Activated naive CD8-positive, alpha-beta T cell treated with anti-CD3 and anti-CD28 coated beads, Interleukin-2, amount 50 U/mL, for 24 hours (primary cell): ENCODE data around the gene VDR.
A peak's percentile ranks its signal among the peaks of the same experiment; 100 is the strongest.

ENCODE experiments used
- ATAC-seq: fragments of 150-1000 bp; cut with Tn5 transposase; one replicate; pipeline ENCODE4 v1.10.0; 2021
- DNase-seq: peaks from one replicate; pipeline ENCODE4 v3.0.0; 2021
- H3K27ac Mint-ChIP-seq: one replicate; pipeline ENCODE4 v1.8.0; 2021; ENCODE audit warnings: mild to moderate bottlenecking, mixed read lengths
- H3K27me3 Mint-ChIP-seq: one replicate; pipeline ENCODE4 v1.8.0; 2021; ENCODE audit warnings: mixed read lengths
- H3K36me3 Mint-ChIP-seq: one replicate; pipeline ENCODE4 v1.8.0; 2021; ENCODE audit warnings: low read depth, mixed read lengths
- H3K4me1 Mint-ChIP-seq: one replicate; pipeline ENCODE4 v1.8.0; 2021; ENCODE audit warnings: mixed read lengths
- H3K4me3 Mint-ChIP-seq: one replicate; pipeline ENCODE4 v1.8.0; 2021; ENCODE audit warnings: mild to moderate bottlenecking, moderate library complexity, mixed read lengths
- H3K9me3 Mint-ChIP-seq: one replicate; pipeline ENCODE4 v1.8.0; 2021; ENCODE audit warnings: mixed read lengths

VDR gene

GRCh38 chr12:47904713-47905709, at the start of gene VDR:
Gene VDR, minus strand, starts transcription at chr12:47904994. Its CDS starts 25,881 bp downstream, at chr12:47879113.
- Mint-ChIP-seq H3K36me3 (peaks cover 24% of the 10 kb centered on the region), H3K9me3 (no peaks in the 10 kb centered on the region), H3K27me3 (peaks cover 21% of the 10 kb centered on the region), H3K4me3 (peak within 1 kb of the TSS; percentile 99), H3K27ac (peak within 1 kb of the TSS; percentile 92), H3K4me1 (peaks cover 44% of the 10 kb centered on the region)
- DNase-seq (peak; percentile 75), ATAC-seq (peak; percentile 67)

- peaks cover 3% of the 10 kb centered on the region for H3K9me3 Mint-ChIP-seq
- ATAC-seq (no peak), DNase-seq (no peak)
- H3K27ac Mint-ChIP-seq = no peak overlapping the region
- H3K4me1 Mint-ChIP-seq = no peaks in the 10 kb centered on the region
- H3K27me3 Mint-ChIP-seq = no peaks in the 10 kb centered on the region
- H3K36me3 Mint-ChIP-seq = no peaks in the 10 kb centered on the region
- H3K4me3 Mint-ChIP-seq = no peak overlapping the region
Measured at GRCh38 chr12:47954058-47954457, 49.3 kb upstream of the VDR start.

GRCh38 chr12:47950856-47951468, 46.2 kb upstream of the VDR start:
- Mint-ChIP-seq H3K4me3 (no peak overlapping the region), H3K4me1 (peaks cover 2% of the 10 kb centered on the region), H3K27ac (no peak overlapping the region), H3K36me3 (no peaks in the 10 kb centered on the region), H3K9me3 (no peaks in the 10 kb centered on the region), H3K27me3 (peaks cover 7% of the 10 kb centered on the region)
- no peak for ATAC-seq
- no peak for DNase-seq

- Mint-ChIP-seq H3K27ac (no peak overlapping the region), H3K9me3 (no peaks in the 10 kb centered on the region), H3K36me3 (no peaks in the 10 kb centered on the region), H3K27me3 (peaks cover 12% of the 10 kb centered on the region), H3K4me1 (peaks cover 2% of the 10 kb centered on the region), H3K4me3 (no peak overlapping the region)
- peak; percentile 60 for ATAC-seq
- peak; percentile 68 for DNase-seq
Measured at GRCh38 chr12:47949441-47950341, 44.9 kb upstream of the VDR start.

GRCh38 chr12:47947341-47947740, 42.5 kb upstream of the VDR start:
- no peak for DNase-seq
- no peak overlapping the region for H3K4me3 Mint-ChIP-seq
- H3K36me3 Mint-ChIP-seq = no peaks in the 10 kb centered on the region
- H3K9me3 Mint-ChIP-seq = no peaks in the 10 kb centered on the region
- no peak overlapping the region for H3K27ac Mint-ChIP-seq
- H3K27me3 Mint-ChIP-seq = peaks cover 18% of the 10 kb centered on the region
- no peak for ATAC-seq
- peaks cover 2% of the 10 kb centered on the region for H3K4me1 Mint-ChIP-seq

GRCh38 chr12:47946413-47947323, 41.9 kb upstream of the VDR start:
- ATAC-seq = no peak
- H3K27me3 Mint-ChIP-seq = peaks cover 18% of the 10 kb centered on the region
- no peaks in the 10 kb centered on the region for H3K36me3 Mint-ChIP-seq
- peaks cover 2% of the 10 kb centered on the region for H3K4me1 Mint-ChIP-seq
- H3K9me3 Mint-ChIP-seq = no peaks in the 10 kb centered on the region
- no peak for DNase-seq
- no peak overlapping the region for H3K27ac Mint-ChIP-seq
- H3K4me3 Mint-ChIP-seq = no peak overlapping the region

- ATAC-seq (no peak), DNase-seq (no peak)
- H3K4me3 Mint-ChIP-seq = no peak overlapping the region
- H3K27ac Mint-ChIP-seq = no peak overlapping the region
- H3K9me3 Mint-ChIP-seq = no peaks in the 10 kb centered on the region
- peaks cover 9% of the 10 kb centered on the region for H3K4me1 Mint-ChIP-seq
- H3K36me3 Mint-ChIP-seq = no peaks in the 10 kb centered on the region
- peaks cover 29% of the 10 kb centered on the region for H3K27me3 Mint-ChIP-seq
Measured at GRCh38 chr12:47945341-47945728, 40.5 kb upstream of the VDR start.

- Mint-ChIP-seq H3K4me3 (no peak overlapping the region), H3K9me3 (no peaks in the 10 kb centered on the region), H3K27me3 (peaks cover 29% of the 10 kb centered on the region), H3K36me3 (no peaks in the 10 kb centered on the region), H3K27ac (no peak overlapping the region), H3K4me1 (peaks cover 9% of the 10 kb centered on the region)
- no peak for DNase-seq
- no peak for ATAC-seq
Measured at GRCh38 chr12:47944685-47945340, 40.0 kb upstream of the VDR start.

- Mint-ChIP-seq H3K27ac (no peak overlapping the region), H3K9me3 (no peaks in the 10 kb centered on the region), H3K36me3 (no peaks in the 10 kb centered on the region), H3K27me3 (peaks cover 29% of the 10 kb centered on the region), H3K4me3 (no peak overlapping the region), H3K4me1 (peaks cover 9% of the 10 kb centered on the region)
- DNase-seq = no peak
- ATAC-seq = no peak
Measured at GRCh38 chr12:47943623-47944340, 39.0 kb upstream of the VDR start.

- Mint-ChIP-seq H3K4me1 (peaks cover 9% of the 10 kb centered on the region), H3K27ac (no peak overlapping the region), H3K27me3 (peaks cover 29% of the 10 kb centered on the region), H3K4me3 (no peak overlapping the region), H3K36me3 (no peaks in the 10 kb centered on the region), H3K9me3 (no peaks in the 10 kb centered on the region)
- ATAC-seq = no peak
- DNase-seq = no peak
Measured at GRCh38 chr12:47942614-47943225, 37.9 kb upstream of the VDR start.

GRCh38 chr12:47941871-47942613, 37.2 kb upstream of the VDR start:
- H3K4me1 Mint-ChIP-seq = peaks cover 9% of the 10 kb centered on the region
- peaks cover 28% of the 10 kb centered on the region for H3K27me3 Mint-ChIP-seq
- H3K4me3 Mint-ChIP-seq = no peak overlapping the region
- no peaks in the 10 kb centered on the region for H3K9me3 Mint-ChIP-seq
- ATAC-seq (peak; percentile 49), DNase-seq (peak; percentile 68)
- no peak overlapping the region for H3K27ac Mint-ChIP-seq
- no peaks in the 10 kb centered on the region for H3K36me3 Mint-ChIP-seq

- Mint-ChIP-seq H3K27me3 (peaks cover 22% of the 10 kb centered on the region), H3K27ac (no peak overlapping the region), H3K4me3 (no peak overlapping the region), H3K36me3 (no peaks in the 10 kb centered on the region), H3K9me3 (no peaks in the 10 kb centered on the region), H3K4me1 (peaks cover 7% of the 10 kb centered on the region)
- DNase-seq (no peak), ATAC-seq (no peak)
Measured at GRCh38 chr12:47941475-47941780, 36.6 kb upstream of the VDR start.
